ENCODE results near the gene ANK3.

GRCh38 chr10:60339757-60340156, 49.9 kb downstream of the ANK3 start:
- TF ChIP-seq GATA3 (IDR thresholded peaks at IDR 0.05; ENCODE audit: low read depth, low read length) (no peak), GATA2 (IDR thresholded peaks at IDR 0.05; ENCODE audit: low read depth, low read length) (no peak)
